Epithelial cell of esophagus (primary cell): ENCODE measurements around the gene IFNB1.

Experiments
- DNase-seq: peaks from one replicate; pipeline ENCODE4 v3.0.0; 2010; ENCODE audit warnings: low read depth
- H3K4me3 ChIP-seq: 2 replicates; pipeline ENCODE4 v1.5.1; 2011; ENCODE audit warnings: mild to moderate bottlenecking, low read length, control low read depth
- TF ChIP-seq, protein P1 (sequence below): IDR thresholded peaks from 2 replicates; pipeline ENCODE4 v1.5.1; 2011; ENCODE audit warnings: low read depth, mild to moderate bottlenecking, low read length, control low read depth, inconsistent platforms; ENCODE audit not compliant: insufficient read depth; ENCODE audit errors: missing control alignments

IFNB1 gene

DNA sequence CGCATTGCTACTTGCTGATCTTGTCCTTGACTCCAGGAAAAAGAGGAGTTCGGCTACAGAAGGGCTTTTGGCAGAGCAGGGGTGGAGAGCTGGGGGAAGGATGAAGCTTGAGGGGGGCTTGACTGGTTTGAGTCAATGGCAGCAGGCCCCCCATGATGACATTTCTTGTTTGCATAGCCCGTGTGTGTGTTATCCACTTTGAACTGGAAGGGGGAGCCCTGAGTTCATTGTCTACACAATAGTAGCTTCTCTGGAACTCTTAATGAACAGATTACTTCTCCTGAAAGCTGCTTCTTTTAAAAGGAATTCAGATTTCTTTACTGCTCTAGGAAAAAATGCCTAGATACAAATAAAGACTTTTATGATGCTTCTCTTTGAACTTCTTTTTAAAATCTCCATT lies 2.3 kb downstream of the IFNB1 start:
- DNase-seq = no peak
- no peak overlapping the region for H3K4me3 ChIP-seq
- TF ChIP-seq, protein P1, sequence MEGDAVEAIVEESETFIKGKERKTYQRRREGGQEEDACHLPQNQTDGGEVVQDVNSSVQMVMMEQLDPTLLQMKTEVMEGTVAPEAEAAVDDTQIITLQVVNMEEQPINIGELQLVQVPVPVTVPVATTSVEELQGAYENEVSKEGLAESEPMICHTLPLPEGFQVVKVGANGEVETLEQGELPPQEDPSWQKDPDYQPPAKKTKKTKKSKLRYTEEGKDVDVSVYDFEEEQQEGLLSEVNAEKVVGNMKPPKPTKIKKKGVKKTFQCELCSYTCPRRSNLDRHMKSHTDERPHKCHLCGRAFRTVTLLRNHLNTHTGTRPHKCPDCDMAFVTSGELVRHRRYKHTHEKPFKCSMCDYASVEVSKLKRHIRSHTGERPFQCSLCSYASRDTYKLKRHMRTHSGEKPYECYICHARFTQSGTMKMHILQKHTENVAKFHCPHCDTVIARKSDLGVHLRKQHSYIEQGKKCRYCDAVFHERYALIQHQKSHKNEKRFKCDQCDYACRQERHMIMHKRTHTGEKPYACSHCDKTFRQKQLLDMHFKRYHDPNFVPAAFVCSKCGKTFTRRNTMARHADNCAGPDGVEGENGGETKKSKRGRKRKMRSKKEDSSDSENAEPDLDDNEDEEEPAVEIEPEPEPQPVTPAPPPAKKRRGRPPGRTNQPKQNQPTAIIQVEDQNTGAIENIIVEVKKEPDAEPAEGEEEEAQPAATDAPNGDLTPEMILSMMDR = no peak

DNA sequence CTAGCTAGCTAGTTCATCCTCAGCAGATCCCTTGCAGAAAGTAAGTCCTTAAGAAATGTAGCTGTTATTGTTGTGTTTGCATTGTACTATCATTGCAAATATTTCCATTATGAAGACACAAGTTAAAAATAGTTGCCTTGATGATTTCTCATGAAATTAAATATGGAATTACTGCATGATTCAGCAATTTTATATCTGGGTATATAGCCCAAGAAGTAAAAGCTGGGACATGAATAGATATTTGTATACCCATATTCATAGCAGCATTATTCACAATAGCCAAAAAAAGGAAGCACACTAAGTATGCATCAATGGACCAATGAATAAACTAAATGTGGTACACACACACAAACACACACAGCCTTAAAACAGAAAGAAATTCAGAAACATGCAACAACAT lies 6.8 kb downstream of the IFNB1 start:
- TF ChIP-seq, protein P1 = no peak
- DNase-seq = no peak
- H3K4me3 ChIP-seq = no peak overlapping the region

DNA sequence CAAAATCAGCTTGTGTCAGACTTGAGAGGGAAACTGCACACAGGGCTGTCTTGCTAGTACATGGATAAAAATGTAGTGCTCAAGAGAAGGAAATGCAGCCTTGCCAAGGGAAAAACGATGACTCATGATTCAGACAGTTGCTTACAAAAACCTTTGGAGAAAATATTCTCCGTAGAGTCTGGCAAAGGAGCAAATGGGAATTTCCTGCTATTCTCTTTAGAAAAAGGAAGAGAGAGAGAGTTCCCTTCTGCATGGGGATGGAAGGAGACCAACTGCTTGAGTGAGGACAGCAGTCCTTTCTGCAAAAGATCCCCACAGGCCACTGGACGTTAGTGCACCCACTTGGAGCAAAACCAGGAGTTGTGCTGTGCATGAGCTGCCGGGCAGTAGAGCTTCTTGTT lies 7.6 kb downstream of the IFNB1 start:
- TF ChIP-seq, protein P1 = peak; percentile 45
- no peak overlapping the region for H3K4me3 ChIP-seq
- peak; percentile 92 for DNase-seq

DNA sequence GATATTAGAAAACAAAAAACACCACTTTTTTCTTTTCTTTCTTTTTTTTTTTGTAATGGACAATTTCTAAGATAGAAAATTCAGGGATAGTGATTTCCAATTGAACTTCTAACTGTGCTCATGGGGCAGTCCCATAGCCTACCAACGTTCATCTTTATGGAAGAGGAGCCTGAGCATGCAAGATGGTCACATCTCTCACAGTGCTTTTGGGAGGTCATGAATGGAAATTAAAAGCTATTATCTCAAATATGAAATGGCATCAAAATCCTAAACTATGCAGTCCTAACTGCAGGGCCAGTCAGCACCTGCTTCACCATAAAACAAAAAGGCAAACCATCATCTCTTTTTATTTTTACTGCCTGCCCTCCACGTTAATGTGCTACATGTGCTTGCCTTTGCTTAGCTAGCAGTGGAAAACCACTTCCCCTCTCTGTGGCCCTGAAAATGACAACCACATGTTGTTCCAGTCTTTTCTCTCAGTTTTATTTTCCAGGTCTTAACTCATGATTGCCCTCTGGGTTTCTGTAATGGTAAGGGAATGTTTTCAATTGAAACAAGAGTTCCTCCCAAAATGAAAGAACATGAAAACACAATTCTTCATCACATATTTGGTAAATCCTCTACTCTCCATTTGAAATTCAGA lies 16.7 kb downstream of the IFNB1 start:
- H3K4me3 ChIP-seq = no peak overlapping the region
- TF ChIP-seq, protein P1 = no peak
- DNase-seq = no peak

DNA sequence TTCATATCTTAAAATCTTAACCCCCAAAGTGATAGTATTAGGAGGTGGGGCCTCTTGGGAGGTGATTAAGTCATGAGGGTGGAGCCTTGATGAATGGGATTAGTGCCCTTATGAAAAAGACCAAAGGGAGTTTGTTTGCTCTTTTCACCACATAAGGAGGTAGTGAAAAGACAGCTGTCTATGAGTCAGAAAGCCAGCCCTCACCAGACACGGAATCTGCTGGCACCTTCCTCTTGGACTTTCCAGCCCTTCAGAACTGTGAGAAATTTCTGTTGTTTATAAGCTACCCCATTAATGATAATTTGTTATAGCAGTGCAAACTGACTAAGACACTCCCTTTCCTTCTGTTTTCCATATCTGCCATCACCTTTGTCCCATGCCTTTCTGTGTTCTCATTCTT lies 20.8 kb downstream of the IFNB1 start:
- H3K4me3 ChIP-seq = no peak overlapping the region
- peak; percentile 61 for DNase-seq
- TF ChIP-seq, protein P1 = no peak

DNA sequence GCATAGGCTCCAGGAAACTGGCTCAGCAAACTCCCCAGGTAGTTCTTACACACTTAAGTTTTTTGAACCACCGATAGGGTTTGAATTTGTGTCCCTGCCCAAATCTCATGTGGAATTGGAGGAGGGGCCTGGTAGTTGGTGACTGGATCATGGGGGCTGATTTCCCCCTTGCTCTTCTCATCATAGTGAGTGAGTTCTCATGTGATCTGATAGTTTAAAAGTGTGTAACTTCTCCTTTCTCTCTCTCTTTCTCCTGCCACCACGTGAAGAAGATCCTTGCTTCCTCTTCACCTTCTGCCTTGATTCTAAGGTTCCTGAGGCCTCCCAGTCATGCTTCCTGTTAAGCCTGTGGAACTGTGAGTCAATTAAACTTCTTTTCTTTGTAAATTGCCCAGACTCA lies 23.9 kb downstream of the IFNB1 start:
- TF ChIP-seq, protein P1 = no peak
- no peak overlapping the region for H3K4me3 ChIP-seq
- DNase-seq = peak; percentile 4

DNA sequence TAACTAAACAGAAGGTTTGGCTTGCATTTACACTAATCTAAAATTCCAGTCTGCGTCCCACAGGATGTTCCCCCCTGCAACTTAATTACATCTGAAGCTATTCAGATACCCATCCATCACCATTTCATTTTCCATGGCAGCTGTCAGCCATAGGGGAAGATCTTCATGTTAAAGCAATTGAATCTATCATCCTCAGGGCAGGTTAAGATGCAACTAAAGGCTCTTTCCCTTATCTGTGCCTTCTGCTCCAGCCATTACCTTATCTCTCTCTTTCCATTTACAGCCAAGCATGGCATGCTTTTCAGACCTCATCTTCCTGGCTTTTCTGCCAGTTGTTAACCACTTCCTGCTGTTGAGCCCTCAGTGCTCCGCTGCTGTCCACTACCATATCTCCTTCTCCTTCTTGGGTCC lies 30.5 kb downstream of the IFNB1 start:
- DNase-seq = no peak
- no peak overlapping the region for H3K4me3 ChIP-seq
- TF ChIP-seq, protein P1 = no peak
